Measurements from ENCODE around the gene FBN2. TPM values are rescaled to one million over a fixed set of nuclear protein-coding genes. Genes with fewer than 3 reads are reported as not detected.

FBN2 gene
- total RNA-seq, 4 donors from 2014 or later = 0.16 to 2.4 (median 0.26) TPM

DNA sequence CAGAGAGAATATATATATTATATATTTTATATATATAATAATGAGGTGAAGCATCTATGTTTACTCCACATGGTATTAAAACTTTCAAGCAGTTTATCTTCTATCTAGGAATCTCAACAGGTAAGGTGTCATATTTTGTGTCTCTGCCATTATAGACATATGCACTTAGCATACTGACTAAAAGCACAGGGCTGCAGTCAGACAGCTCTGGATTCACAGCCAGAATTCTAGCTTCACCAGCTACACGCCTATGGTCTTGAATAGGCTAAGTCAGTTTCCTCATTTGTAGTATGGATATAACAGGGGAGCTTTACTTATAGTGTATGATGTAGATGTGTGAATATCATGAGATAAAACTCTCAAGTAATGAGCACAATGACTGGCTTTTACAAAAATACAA lies 57.9 kb downstream of the FBN2 start:
- TF ChIP-seq CTCF (IDR thresholded peaks at IDR 0.05; ENCODE audit: low read depth) = no peak

DNA sequence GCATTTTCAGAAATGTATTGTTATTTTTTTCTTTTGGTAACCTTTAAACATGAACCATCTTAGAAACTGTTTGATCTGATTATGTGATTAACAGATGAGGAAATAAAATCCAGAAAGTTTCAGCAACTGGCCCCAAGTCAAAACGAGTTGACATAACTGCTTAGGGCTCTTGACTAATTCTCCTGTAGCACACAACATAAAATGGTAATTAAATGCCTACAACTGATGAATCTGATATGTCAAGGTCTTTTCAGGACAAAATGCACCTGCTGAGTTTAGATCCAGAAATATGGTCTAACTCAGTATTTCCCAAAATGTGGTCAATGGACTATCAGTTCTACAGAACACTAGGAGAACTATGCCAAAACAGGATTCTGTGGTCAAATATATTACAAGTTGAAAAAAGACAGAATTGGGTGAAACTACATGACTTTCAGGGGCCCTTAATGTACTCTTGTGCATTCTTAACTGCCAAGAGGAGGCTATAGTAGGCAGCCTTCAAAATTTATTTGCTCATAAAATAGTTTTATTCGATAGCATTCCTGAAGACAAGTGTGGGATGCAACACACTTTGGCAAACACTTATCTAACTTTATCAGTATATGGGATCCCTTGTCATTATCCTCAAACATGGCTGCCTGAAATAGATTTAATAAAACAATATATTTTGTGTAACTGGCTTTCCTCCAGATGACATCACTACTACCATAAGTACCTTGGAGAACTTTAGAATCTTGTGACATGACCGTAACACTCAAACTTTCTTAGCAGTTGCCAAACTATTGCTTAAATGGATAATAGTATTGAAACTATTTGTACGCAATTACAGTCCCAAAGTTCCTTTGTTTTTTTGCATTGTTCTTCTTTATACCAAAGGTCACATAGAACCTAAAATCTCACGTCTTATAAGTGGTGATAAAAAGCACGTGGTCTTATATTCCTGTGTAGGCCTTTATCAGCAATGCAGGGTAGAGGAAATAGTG lies 59.4 kb downstream of the FBN2 start:
- no peak for TF ChIP-seq CTCF (IDR thresholded peaks at IDR 0.05; ENCODE audit: low read depth)

DNA sequence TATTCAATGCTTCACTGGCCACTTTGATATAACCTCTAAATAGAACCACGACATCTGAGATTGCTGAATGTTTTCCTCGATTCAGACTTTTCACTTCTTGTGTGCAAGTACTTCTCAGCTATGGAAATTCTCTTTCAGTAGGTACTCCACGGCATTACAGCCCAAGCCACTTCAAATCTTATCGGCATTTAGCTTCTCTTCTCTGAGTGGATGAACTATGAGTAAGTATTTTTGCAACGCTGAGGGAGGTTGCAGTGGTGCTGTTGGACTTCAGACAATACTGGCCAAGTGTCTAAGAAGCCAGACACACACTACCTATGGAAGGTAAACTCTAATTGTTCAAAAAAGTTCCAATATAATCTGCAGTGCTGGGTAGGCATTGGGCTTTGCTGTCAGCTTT lies 60.1 kb downstream of the FBN2 start:
- TF ChIP-seq CTCF (IDR thresholded peaks at IDR 0.05; ENCODE audit: low read depth) = no peak

DNA sequence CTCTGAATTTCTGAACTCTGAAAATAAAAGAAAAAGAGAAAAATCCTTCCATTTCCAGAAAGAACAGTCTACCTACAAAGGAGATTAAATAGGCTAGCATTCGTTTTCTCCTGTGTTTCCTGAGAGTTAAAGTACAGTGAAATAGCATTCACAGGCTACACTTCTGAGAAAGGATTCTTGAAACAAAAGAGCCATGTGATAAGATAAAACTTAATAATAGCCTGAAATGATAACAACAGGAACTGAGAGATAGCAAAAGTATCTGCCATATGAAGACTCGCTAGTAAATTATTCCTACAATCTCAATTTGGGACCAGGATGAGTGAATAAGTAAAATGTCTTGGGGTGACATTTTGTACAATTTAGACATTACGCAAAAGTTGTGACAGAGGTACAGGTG lies 62.4 kb downstream of the FBN2 start:
- no peak for TF ChIP-seq CTCF (IDR thresholded peaks at IDR 0.05; ENCODE audit: low read depth)

DNA sequence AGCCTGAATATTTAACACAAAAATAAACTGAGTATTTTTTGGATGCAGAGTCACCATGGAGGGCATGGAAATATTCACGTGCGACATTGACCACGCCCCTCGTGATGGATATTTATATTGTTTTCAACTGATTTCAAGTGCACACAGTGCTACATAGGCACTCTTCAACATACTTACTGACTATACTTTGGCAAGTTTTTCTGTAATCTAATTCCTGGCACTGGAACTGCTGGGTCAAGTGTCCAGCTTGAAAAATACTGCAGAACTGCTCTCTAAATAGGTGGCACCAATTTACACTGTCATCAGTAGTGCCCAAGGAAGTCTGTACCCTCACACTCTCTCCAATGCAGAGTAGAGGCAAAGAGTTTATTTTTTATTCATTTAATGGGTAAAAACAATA lies 65.1 kb downstream of the FBN2 start:
- no peak for TF ChIP-seq CTCF (IDR thresholded peaks at IDR 0.05; ENCODE audit: low read depth)

- no peak for TF ChIP-seq CTCF (IDR thresholded peaks at IDR 0.05; ENCODE audit: low read depth)
Measured at GRCh38 chr5:128472036-128472435, 66.0 kb downstream of the FBN2 start.

DNA sequence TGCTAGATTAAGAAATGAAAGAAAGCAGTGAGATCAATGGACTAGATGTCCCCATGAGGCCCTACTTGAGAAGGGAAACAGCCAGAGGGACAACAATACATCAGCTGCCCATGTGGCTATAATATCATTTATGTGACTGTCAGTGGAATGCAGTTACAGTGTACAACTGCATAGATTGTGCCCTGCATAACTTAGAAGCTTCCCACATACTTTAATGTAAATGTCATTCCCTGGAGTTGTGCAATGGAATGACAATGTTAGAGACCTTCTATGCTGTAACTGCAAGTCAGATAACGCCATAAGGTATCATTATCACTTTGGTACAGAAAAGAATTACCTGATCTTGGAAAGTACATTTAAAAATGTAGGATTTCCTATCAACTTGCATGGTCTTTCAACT lies 67.4 kb downstream of the FBN2 start:
- TF ChIP-seq CTCF (IDR thresholded peaks at IDR 0.05; ENCODE audit: low read depth) = no peak

Measured in subcutaneous adipose tissue (tissue), 4 donors.